NCI-H2171 treated with DMSO at 0.1 percent for 48 hours (cell line): ENCODE measurements around the gene C20orf141.
"Not testable (repeated sequence)": the region's sequence is repeated elsewhere in the genome, so short reads cannot be mapped to it uniquely, and the experiment has no call there.

Experiments used
- DNase-seq: peaks from one replicate; lab custom pipeline; 2025; lab: John Stamatoyannopoulos, UW

The C20orf141 gene

DNA sequence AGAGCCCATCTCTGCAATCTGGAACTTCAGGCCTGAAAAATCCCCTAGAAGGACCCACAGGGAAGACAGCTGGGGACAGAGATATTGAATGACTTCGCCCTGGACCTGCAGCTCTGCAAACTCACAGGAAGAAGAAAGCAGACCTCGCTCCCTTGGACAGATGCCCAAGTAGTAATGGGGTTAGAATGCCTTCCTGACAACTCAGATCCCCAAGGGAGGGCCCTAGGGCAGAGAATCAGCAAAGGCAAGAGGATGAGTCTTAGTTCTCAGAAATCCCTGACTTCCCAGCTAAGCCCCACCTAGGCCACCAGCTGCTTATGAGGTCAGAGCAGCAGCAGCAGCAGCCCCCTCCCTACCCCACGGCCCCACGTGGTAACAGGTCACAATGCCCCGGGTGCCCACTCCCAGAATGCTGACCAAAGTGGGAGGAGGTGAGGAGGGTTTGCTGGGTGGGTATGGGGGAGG lies at the start of gene C20orf141:
Gene C20orf141, plus strand, starts transcription at position 401 of the 465 bp plus-strand sequence. CDS start 198 bp downstream, outside the sequence.
- peak; percentile 80 for DNase-seq

- no peak for DNase-seq
These were observed 46.8 kb upstream of the C20orf141 start for GRCh38 chr20:2767768-2768631.

GRCh38 chr20:2768632-2769015 lies 46.2 kb upstream of the C20orf141 start:
- DNase-seq, result no peak

- not testable (repeated sequence) for DNase-seq
These were observed 44.7 kb upstream of the C20orf141 start for GRCh38 chr20:2770091-2770490.

DNA sequence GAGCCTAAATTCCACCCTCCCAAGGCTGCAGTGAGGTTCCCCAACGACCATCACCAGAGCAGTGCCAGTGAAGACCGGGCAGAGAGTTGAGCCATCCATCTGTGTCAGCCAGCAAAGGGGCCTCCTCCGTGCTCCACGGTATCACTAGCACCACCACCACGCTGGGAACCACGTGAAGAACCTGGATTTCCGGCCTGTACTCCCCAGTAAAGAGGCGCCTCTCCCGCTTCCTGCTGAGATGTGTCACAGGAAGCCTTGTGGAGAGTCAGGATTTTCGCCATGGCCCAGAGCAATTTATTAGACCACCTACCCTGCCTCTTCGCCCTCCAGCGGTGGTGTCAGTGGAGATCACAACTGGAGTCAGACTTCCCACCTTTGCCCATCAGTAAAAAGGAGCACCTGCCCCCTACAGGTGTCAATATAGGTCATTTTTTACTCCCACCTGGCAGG lies 43.1 kb upstream of the C20orf141 start:
- DNase-seq, result no peak

- no peak for DNase-seq
These were observed 41.0 kb upstream of the C20orf141 start for GRCh38 chr20:2773812-2774211.

- DNase-seq, result no peak
These were observed 39.6 kb upstream of the C20orf141 start for GRCh38 chr20:2775139-2775538.

DNA sequence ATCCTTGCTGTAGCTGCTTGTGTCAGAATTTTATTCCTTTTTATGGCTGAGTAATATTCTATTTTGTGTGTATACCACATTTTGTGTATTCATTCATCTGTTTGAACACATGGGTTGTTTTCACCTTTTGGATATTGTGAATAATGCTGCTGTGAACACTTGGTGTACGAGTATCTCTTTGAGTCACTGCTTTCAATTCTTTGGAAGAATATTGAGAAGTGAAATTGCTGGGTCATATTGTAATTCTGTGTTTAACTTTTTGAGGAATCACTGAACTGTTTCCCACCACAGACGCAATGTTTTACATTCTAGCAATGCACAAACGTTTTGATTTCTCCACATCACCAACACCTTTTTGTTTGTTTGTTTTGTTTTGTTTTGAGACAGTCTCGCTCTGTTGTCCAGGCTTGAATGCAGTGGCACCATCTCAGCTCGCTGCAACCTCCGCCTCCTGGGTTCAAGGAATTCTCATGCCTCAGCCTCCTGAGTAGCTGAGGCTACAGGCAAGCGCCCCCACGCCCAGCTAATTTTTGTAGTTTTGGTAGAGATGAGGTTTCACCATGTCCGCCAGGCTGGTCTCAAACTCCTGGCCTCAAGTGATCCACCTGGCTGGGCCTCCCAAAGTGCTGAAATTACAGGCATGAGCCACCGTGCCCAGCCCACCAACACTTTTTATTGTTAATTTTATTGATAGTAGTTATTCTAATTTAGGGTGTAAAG lies 36.0 kb upstream of the C20orf141 start:
- no peak for DNase-seq

DNA sequence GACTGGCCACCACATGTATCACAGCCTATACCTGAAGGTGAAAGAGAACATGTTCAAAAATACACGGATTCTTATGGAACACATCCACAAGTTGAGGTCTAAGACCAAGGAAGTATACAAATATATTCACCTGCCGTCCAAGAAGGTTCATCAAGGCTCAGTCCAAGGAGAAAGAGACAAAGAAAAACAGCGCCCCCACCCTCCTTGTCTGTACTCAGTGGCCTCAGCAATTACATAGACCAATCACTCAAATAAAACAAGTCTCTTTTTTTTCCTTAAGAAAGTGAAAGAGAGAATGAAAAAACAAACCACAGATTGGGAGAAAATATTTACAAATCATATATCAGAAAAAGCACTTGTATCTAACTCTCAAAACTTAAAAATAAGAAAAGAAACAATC lies 33.8 kb upstream of the C20orf141 start:
- DNase-seq, result no peak

GRCh38 chr20:2783908-2784566 lies 30.8 kb upstream of the C20orf141 start:
- no peak for DNase-seq

GRCh38 chr20:2793471-2793870 lies 21.3 kb upstream of the C20orf141 start:
- DNase-seq, result no peak

GRCh38 chr20:2794202-2794748 lies 20.5 kb upstream of the C20orf141 start:
- DNase-seq, result no peak

GRCh38 chr20:2794866-2795447 lies 19.8 kb upstream of the C20orf141 start:
- no peak for DNase-seq

DNA sequence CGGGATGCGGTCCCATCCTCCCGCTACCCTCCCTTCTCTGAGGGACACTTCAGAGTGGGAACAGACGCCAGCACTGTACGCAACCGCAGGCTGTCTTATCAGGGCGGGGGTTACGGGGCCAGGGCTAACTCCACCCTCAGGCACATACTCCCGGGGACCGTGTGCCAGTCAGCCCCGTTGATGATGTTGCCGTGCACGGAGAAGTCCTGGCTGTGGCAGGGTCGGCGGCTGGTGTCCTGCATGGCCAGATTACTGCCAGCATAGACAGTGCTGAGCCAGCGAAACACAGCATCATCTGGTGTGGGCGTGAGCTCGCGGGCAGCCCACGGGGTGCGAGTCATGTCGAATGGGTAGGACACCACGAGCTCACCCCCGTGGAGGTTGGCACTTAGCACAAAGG lies 19.3 kb upstream of the C20orf141 start:
- DNase-seq, result no peak

- no peak for DNase-seq
These were observed 18.7 kb upstream of the C20orf141 start for GRCh38 chr20:2796011-2796660.

DNA sequence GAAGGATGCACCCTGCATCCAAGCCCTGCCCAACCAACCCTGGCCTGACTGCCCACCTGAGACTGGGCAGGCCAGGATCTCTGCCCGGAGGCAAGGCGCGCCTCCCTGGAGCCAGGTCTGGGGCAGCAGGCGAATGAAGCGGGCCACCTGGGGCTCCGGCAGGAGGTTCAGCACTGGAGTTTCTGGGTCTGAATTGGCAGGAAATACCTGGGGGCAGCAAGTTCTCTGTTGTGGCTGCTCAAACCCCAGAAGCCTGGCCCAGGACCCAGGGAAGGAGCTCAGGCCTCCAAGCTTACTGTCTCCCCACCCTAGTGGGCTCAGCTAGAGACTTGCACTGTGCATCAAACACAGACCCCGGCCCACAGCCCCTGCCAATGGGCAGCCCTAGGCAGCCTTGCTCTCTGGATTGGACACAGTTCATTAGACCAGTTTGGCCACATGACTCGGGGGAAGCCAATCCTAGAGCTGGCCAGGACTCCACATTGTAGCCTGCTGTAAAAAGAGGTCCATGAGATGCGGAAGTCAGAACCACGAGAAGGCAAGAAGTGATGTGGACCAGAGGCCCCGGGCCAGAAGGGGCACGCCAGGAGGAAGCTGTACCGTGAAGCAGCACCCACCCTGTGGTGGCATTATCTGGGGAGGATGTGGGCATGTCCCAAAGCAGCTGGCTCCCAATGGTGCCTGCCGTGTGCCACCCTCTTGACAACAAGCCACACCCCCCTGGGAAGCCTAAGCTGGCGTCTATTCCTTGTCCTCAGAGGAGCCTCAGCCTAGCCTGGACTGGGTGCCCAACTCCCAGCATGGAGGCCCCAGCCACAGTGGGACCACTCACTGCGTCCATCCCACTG lies 17.4 kb upstream of the C20orf141 start:
- DNase-seq, result no peak

DNA sequence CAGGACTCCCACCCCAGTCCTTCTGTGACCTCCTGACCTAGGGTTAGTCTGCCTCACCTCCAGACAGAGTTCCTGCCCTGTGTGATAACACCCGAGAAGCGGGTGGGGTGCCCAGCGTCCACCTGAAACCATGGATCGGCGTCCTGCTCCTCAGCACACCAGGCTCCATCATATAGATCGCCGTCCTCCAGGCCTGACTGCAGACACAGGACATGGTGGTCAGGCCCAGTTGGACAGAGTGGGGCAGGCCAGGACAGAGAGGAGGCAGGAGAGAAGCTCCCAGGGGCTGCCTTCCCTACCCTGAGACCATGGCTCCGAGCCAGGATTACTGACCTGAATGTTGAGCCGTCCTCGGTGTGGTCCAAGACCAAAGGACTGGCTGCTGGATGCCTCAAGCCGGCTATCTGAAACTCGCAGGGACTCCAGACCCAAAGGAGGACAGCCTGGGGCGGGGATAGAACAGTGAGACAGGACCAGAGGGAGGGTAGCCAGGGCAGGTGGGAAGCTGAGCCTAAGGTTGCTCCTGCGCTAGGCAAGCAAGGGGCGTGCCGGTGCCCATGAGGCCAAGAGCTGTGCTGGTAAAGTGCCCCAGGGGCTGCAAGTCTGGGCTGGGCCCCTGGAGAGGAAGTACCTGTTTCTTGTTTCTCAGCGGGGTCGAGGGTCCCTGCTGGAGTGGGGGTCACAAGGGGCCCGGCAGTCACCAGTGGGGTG lies 16.5 kb upstream of the C20orf141 start:
- DNase-seq, result no peak

DNA sequence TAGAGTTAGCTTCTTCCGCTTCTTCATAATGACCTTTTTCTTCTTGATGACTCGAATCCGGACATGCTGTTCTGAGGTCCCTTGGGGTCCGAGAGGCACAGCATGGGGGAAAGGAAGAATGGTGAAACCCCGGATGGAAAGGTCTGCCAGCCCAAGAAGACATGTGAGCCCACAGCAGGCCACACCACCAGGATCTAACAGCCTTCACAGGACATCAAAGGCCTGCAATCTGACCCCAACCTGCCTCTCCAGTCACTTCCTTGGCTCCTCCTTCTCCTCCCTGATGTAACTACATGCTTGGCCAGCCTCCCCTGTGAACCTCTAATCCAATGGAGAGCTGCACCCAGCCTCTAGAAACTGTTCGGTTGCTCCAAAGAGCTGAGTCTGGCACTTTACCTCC lies 16.0 kb upstream of the C20orf141 start:
- DNase-seq, result no peak

- no peak for DNase-seq
These were observed 15.5 kb upstream of the C20orf141 start for GRCh38 chr20:2799271-2799670.
